Activated CD4-positive, CD25-positive, alpha-beta regulatory T cell (primary cell): ENCODE measurements around the gene HOXC12.

Experiments used
- DNase-seq, 4 experiments: peaks; one replicate each; lab custom pipeline; 2025; lab: John Stamatoyannopoulos, UW

HOXC12 gene

GRCh38 chr12:53984901-53985691 lies 30.4 kb downstream of the HOXC12 start, which contains the start of gene HOXC10:
Gene HOXC10 (plus strand): TSS chr12:53985146. CDS start chr12:53985260, 114 bp downstream.
- peak in 2 of 4 experiments; percentile 14 to 62 for DNase-seq

- no peak for DNase-seq
Measured at GRCh38 chr12:53985692-53985993, 30.9 kb downstream of the HOXC12 start.

- no peak for DNase-seq
Measured at GRCh38 chr12:53985994-53986685, 31.4 kb downstream of the HOXC12 start.

- DNase-seq: no peak
Measured at GRCh38 chr12:53986686-53987483, 32.2 kb downstream of the HOXC12 start.

- DNase-seq: no peak
Measured at GRCh38 chr12:53987787-53988230, 33.1 kb downstream of the HOXC12 start.

GRCh38 chr12:53988541-53989226 lies 34.0 kb downstream of the HOXC12 start:
- no peak for DNase-seq

GRCh38 chr12:53989227-53990113 lies 34.8 kb downstream of the HOXC12 start:
- no peak for DNase-seq

GRCh38 chr12:53990311-53991076 lies 35.8 kb downstream of the HOXC12 start:
- no peak for DNase-seq

- DNase-seq: no peak
Measured at GRCh38 chr12:53991077-53991460, 36.4 kb downstream of the HOXC12 start.

- no peak for DNase-seq
Measured at GRCh38 chr12:53992377-53992889, 37.7 kb downstream of the HOXC12 start.

- no peak for DNase-seq
Measured at GRCh38 chr12:53993162-53994008, 38.7 kb downstream of the HOXC12 start.

GRCh38 chr12:53994009-53994263 lies 39.2 kb downstream of the HOXC12 start:
- DNase-seq: no peak

GRCh38 chr12:53994264-53995001 lies 39.7 kb downstream of the HOXC12 start:
- no peak for DNase-seq

GRCh38 chr12:53995002-53995377 lies 40.3 kb downstream of the HOXC12 start:
- DNase-seq: no peak

GRCh38 chr12:53995378-53996239 lies 40.9 kb downstream of the HOXC12 start:
- no peak for DNase-seq

- DNase-seq: no peak
Measured at GRCh38 chr12:53996240-53997203, 41.8 kb downstream of the HOXC12 start.
